IgD-negative memory B cell (primary cell): ENCODE data around the gene PRKCZ. TPM values are rescaled to one million over a fixed set of nuclear protein-coding genes. Genes with fewer than 3 reads are reported as not detected.

ENCODE experiments used
- H3K27ac Mint-ChIP-seq, 3 donors: one replicate each; pipeline ENCODE4 v1.8.0; 2020 to 2022; ENCODE audit warnings: mild to moderate bottlenecking in 3 of 3, mixed read lengths in 3 of 3, moderate library complexity in 1 of 3
- H3K27me3 Mint-ChIP-seq: one replicate; pipeline ENCODE4 v1.8.0; 2021; ENCODE audit warnings: mixed read lengths
- H3K36me3 Mint-ChIP-seq: one replicate; pipeline ENCODE4 v1.8.0; 2020; ENCODE audit warnings: mild to moderate bottlenecking, mixed read lengths
- H3K4me1 Mint-ChIP-seq, 3 donors: one replicate each; pipeline ENCODE4 v1.8.0; 2020 to 2022; ENCODE audit warnings: mixed read lengths in 3 of 3, mild to moderate bottlenecking in 1 of 3
- H3K4me3 Mint-ChIP-seq, 4 donors: one replicate each; pipeline ENCODE4 v1.8.0; 2020 to 2022; ENCODE audit warnings: mild to moderate bottlenecking in 4 of 4, mixed read lengths in 4 of 4, moderate library complexity in 3 of 4
- H3K9me3 Mint-ChIP-seq, 3 donors: one replicate each; pipeline ENCODE4 v1.8.0; 2020 to 2021; ENCODE audit warnings: mixed read lengths in 3 of 3, mild to moderate bottlenecking in 1 of 3
- polyA plus RNA-seq: library from polyadenylated mRNA; unstranded; fragments of 300-500 nt; fragmentation: Illumina TruSeq; gene quantifications from one replicate; pipeline ENCODE4 v1.2.3, GENCODE V29; 2021

PRKCZ gene
- polyA plus RNA-seq, 1 donor from 2014 or later: 12.0 TPM

- Mint-ChIP-seq H3K4me3 (peak overlapping the region in 1 of 4 donors; percentile 47), H3K9me3 (peaks cover 0 to 5% (median 0%) of the 10 kb centered on the region in 3 donors), H3K27me3 (peaks cover 60% of the 10 kb centered on the region)
Observed at GRCh38 chr1:2019571-2020309, 30.5 kb upstream of the PRKCZ start.

GRCh38 chr1:2020310-2020655 lies 29.9 kb upstream of the PRKCZ start:
- Mint-ChIP-seq H3K27ac (no peak overlapping the region), H3K36me3 (peaks cover 5% of the 10 kb centered on the region), H3K4me1 (peaks cover 3 to 7% (median 4%) of the 10 kb centered on the region in 3 donors), H3K4me3 (peak overlapping the region in 1 of 4 donors; percentile 12), H3K9me3 (peaks cover 0 to 5% (median 0%) of the 10 kb centered on the region in 3 donors), H3K27me3 (peaks cover 59% of the 10 kb centered on the region)

More at GRCh38 chr1:2019571-2020309, 30.5 kb upstream of the PRKCZ start:
- H3K27ac Mint-ChIP-seq: no peak overlapping the region
- peaks cover 3 to 7% (median 4%) of the 10 kb centered on the region in 3 donors for H3K4me1 Mint-ChIP-seq
- peaks cover 5% of the 10 kb centered on the region for H3K36me3 Mint-ChIP-seq

- Mint-ChIP-seq H3K36me3 (peaks cover 5% of the 10 kb centered on the region), H3K4me3 (no peak overlapping the region), H3K9me3 (peaks cover 0 to 5% (median 0%) of the 10 kb centered on the region in 3 donors), H3K4me1 (peaks cover 3 to 7% (median 4%) of the 10 kb centered on the region in 3 donors), H3K27me3 (peaks cover 54% of the 10 kb centered on the region), H3K27ac (no peak overlapping the region)
Observed at GRCh38 chr1:2021550-2021949, 28.7 kb upstream of the PRKCZ start.

GRCh38 chr1:2022063-2022770 lies 28.0 kb upstream of the PRKCZ start:
- H3K27ac Mint-ChIP-seq: peak overlapping the region in 1 of 3 donors; percentile 16
- H3K4me1 Mint-ChIP-seq: peaks cover 0 to 5% (median 3%) of the 10 kb centered on the region in 3 donors
- H3K27me3 Mint-ChIP-seq: peaks cover 49% of the 10 kb centered on the region
- H3K36me3 Mint-ChIP-seq: peaks cover 2% of the 10 kb centered on the region
- H3K9me3 Mint-ChIP-seq: peaks cover 0 to 5% (median 0%) of the 10 kb centered on the region in 3 donors
- peak overlapping the region in 1 of 4 donors; percentile 60 for H3K4me3 Mint-ChIP-seq

DNA sequence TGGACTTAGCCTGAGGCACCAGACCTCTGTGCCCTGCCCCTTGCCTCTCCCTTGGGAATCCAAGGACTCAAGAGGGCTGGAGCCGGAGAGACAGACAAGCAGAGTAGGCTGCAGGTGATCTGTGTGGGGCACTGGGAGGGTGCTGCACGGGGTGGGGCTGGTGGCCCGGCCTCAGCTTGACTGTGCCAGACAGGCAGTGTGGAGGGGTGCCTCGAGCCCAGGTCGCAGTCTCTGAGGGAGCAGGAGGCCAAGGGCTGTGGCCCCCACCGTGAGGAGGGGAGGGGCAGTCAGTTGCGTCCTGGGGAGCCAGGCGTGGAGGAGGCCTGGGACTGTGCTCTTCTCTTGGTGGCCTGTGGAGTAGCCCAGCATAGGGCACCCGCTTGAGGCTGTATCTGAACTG lies 27.0 kb upstream of the PRKCZ start:
- peaks cover 0 to 5% (median 0%) of the 10 kb centered on the region in 3 donors for H3K9me3 Mint-ChIP-seq
- peaks cover 0 to 3% (median 2%) of the 10 kb centered on the region in 3 donors for H3K4me1 Mint-ChIP-seq
- H3K27ac Mint-ChIP-seq: no peak overlapping the region
- H3K27me3 Mint-ChIP-seq: peaks cover 41% of the 10 kb centered on the region
- H3K36me3 Mint-ChIP-seq: no peaks in the 10 kb centered on the region
- H3K4me3 Mint-ChIP-seq: no peak overlapping the region

DNA sequence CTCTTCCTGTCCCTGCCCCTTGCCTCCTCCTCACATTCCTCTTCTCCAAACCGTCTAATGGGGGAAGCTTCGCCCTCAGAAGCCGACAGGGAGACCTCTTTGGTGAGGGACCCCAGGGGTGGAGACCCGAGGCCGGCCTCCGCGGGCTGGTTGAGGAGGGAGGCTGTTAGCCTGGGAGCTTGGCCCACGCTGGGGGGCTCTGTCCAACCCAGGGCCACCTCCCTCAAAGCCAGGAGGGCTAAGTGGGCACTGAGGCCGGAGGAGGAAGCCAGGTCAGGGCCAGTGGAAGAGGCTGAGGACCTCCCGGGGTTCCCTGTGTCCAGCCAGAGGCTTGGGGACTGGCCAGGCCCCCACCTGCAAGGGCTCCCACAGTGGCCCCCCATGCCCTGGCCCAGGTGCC lies 25.8 kb upstream of the PRKCZ start:
- H3K27me3 Mint-ChIP-seq: peaks cover 37% of the 10 kb centered on the region
- peaks cover 0 to 6% (median 0%) of the 10 kb centered on the region in 3 donors for H3K4me1 Mint-ChIP-seq
- H3K27ac Mint-ChIP-seq: no peak overlapping the region
- H3K9me3 Mint-ChIP-seq: peaks cover 0 to 5% (median 0%) of the 10 kb centered on the region in 3 donors
- no peaks in the 10 kb centered on the region for H3K36me3 Mint-ChIP-seq
- no peak overlapping the region for H3K4me3 Mint-ChIP-seq

DNA sequence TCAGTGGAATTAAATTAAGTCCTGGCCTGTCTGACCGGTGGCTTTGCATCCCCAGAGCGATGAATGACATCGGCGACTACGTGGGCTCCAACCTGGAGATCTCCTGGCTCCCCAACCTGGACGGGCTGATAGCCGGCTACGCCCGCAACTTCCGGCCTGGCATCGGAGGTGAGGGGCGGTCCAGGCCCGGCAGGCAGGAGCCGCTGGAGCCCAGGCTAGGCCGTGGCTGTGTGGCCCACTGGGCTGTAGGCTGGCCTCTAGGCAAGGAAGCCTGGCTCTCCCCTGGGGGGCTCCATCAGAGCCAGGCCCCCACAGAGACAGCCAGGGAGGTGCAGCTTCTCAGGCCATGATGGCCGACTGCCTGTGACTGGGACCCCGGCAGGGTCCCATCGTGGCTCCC lies 25.3 kb upstream of the PRKCZ start:
- no peak overlapping the region for H3K4me3 Mint-ChIP-seq
- no peak overlapping the region for H3K27ac Mint-ChIP-seq
- peaks cover 0 to 6% (median 0%) of the 10 kb centered on the region in 3 donors for H3K4me1 Mint-ChIP-seq
- H3K27me3 Mint-ChIP-seq: peaks cover 35% of the 10 kb centered on the region
- peaks cover 0 to 5% (median 0%) of the 10 kb centered on the region in 3 donors for H3K9me3 Mint-ChIP-seq
- H3K36me3 Mint-ChIP-seq: no peaks in the 10 kb centered on the region

GRCh38 chr1:2025491-2025981 lies 24.7 kb upstream of the PRKCZ start:
- H3K4me3 Mint-ChIP-seq: peak overlapping the region in 1 of 4 donors; percentile 58
- peaks cover 0 to 5% (median 0%) of the 10 kb centered on the region in 3 donors for H3K9me3 Mint-ChIP-seq
- peaks cover 0 to 6% (median 0%) of the 10 kb centered on the region in 3 donors for H3K4me1 Mint-ChIP-seq
- H3K36me3 Mint-ChIP-seq: no peaks in the 10 kb centered on the region
- no peak overlapping the region for H3K27ac Mint-ChIP-seq
- peaks cover 28% of the 10 kb centered on the region for H3K27me3 Mint-ChIP-seq

DNA sequence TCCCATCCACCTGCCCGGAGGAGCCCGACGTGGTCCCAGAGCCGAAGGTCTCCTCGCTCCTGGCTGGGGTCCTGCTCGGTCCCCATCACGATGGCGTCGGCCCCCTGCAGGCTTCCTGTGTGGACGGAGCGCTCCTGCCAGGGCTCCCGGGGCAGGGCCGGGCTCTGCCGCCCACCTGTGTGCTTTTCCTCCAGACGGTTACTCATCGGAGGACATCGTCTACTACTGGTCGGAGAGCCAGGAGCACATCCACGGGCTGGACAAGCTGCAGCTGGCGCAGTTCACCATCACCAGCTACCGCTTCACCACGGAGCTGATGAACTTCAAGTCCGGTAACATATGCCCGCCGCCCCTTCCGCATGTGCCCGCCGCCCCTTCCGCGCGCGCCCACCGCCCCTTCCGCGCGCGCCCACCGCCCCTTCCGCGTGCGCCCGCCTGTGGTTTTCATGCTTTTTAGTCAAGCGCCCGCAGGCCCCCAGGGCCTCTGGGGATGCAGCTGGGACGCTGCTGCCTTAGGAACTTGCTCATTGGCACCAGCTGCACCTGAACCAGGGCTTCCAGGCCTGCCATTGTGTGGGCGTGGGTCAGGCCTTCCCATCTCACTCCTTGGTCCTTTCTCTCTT lies 22.1 kb upstream of the PRKCZ start:
- Mint-ChIP-seq H3K27ac (peak overlapping the region in 1 of 3 donors; percentile 47), H3K36me3 (no peaks in the 10 kb centered on the region), H3K4me3 (peak overlapping the region in 2 of 4 donors; percentile 32 to 68), H3K9me3 (no peaks in the 10 kb centered on the region), H3K4me1 (peaks cover 0 to 6% (median 0%) of the 10 kb centered on the region in 3 donors), H3K27me3 (peaks cover 5% of the 10 kb centered on the region)

- Mint-ChIP-seq H3K27ac (no peak overlapping the region), H3K27me3 (peaks cover 3% of the 10 kb centered on the region), H3K36me3 (no peaks in the 10 kb centered on the region), H3K4me3 (no peak overlapping the region), H3K4me1 (peaks cover 0 to 6% (median 0%) of the 10 kb centered on the region in 3 donors), H3K9me3 (no peaks in the 10 kb centered on the region)
Observed at GRCh38 chr1:2028870-2029560, 21.2 kb upstream of the PRKCZ start.

GRCh38 chr1:2029561-2029960 lies 20.6 kb upstream of the PRKCZ start:
- no peaks in the 10 kb centered on the region for H3K9me3 Mint-ChIP-seq
- no peak overlapping the region for H3K4me3 Mint-ChIP-seq
- H3K4me1 Mint-ChIP-seq: peaks cover 0 to 6% (median 0%) of the 10 kb centered on the region in 3 donors
- H3K36me3 Mint-ChIP-seq: no peaks in the 10 kb centered on the region
- no peak overlapping the region for H3K27ac Mint-ChIP-seq
- peaks cover 3% of the 10 kb centered on the region for H3K27me3 Mint-ChIP-seq

GRCh38 chr1:2030076-2030871 lies 19.9 kb upstream of the PRKCZ start:
- Mint-ChIP-seq H3K36me3 (no peaks in the 10 kb centered on the region), H3K4me3 (no peak overlapping the region), H3K27ac (peak overlapping the region in 1 of 3 donors; percentile 80), H3K27me3 (peaks cover 3% of the 10 kb centered on the region), H3K4me1 (peaks cover 0 to 6% (median 0%) of the 10 kb centered on the region in 3 donors), H3K9me3 (no peaks in the 10 kb centered on the region)

- Mint-ChIP-seq H3K4me3 (no peak overlapping the region), H3K27ac (no peak overlapping the region), H3K36me3 (no peaks in the 10 kb centered on the region), H3K4me1 (peaks cover 0 to 6% (median 0%) of the 10 kb centered on the region in 3 donors), H3K27me3 (no peaks in the 10 kb centered on the region), H3K9me3 (no peaks in the 10 kb centered on the region)
Observed at GRCh38 chr1:2031546-2032540, 18.4 kb upstream of the PRKCZ start.
